Gastroesophageal sphincter (tissue), 3 donors: ENCODE measurements around the gene KLHL29.

Experiments used
- POLR2AphosphoS5 ChIP-seq: sonication (generic); formaldehyde crosslinking; IDR thresholded peaks from one replicate; pipeline ENCODE4 v1.6.1; 2017; ENCODE audit warnings: antibody characterized with exemption
- TF ChIP-seq, protein P1 (sequence below), 4 experiments: fragments of 200-600 bp in 2 of 4; fragments of 450-650 bp in 2 of 4; sonication (generic) in 1 of 4; IDR thresholded peaks; one replicate each; pipeline ENCODE4 v1.5.1; 2017 to 2019; ENCODE audit warnings: antibody characterized with exemption in 4 of 4, mild to moderate bottlenecking in 2 of 4, moderate library complexity in 2 of 4

- TF ChIP-seq, protein P1, sequence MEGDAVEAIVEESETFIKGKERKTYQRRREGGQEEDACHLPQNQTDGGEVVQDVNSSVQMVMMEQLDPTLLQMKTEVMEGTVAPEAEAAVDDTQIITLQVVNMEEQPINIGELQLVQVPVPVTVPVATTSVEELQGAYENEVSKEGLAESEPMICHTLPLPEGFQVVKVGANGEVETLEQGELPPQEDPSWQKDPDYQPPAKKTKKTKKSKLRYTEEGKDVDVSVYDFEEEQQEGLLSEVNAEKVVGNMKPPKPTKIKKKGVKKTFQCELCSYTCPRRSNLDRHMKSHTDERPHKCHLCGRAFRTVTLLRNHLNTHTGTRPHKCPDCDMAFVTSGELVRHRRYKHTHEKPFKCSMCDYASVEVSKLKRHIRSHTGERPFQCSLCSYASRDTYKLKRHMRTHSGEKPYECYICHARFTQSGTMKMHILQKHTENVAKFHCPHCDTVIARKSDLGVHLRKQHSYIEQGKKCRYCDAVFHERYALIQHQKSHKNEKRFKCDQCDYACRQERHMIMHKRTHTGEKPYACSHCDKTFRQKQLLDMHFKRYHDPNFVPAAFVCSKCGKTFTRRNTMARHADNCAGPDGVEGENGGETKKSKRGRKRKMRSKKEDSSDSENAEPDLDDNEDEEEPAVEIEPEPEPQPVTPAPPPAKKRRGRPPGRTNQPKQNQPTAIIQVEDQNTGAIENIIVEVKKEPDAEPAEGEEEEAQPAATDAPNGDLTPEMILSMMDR (IDR thresholded peaks at IDR 0.05): no peak
- peak; percentile 87 for TF ChIP-seq POLR2AphosphoS5
Observed at GRCh38 chr2:23596316-23596885, 211.4 kb downstream of the KLHL29 start.
